Measurements from ENCODE around the gene PRKACG.
"Not testable (repeated sequence)": the region's sequence is repeated elsewhere in the genome, so short reads cannot be mapped to it uniquely, and the experiment has no call there.

The PRKACG gene

DNA sequence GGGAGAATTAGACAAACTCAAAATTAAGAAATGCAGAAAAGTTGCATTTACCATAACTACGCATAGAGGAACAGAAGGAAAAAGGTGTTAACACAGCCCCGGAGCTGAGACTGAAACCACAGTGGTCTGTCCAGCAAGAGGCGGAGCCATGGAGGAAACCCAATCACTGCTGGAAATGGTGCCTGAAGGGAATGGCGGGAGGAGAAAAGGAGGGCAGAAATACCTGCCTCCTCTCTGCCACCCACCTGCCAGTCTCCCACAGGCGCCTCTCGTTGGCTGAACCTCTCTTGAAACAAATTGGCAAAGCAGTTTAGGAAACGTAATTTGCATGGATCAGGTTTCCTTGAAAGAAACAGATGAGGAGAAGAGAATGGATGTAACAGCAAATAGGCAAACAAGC is 9.7 kb upstream of the PRKACG start:
- no peak for FAIRE-seq

DNA sequence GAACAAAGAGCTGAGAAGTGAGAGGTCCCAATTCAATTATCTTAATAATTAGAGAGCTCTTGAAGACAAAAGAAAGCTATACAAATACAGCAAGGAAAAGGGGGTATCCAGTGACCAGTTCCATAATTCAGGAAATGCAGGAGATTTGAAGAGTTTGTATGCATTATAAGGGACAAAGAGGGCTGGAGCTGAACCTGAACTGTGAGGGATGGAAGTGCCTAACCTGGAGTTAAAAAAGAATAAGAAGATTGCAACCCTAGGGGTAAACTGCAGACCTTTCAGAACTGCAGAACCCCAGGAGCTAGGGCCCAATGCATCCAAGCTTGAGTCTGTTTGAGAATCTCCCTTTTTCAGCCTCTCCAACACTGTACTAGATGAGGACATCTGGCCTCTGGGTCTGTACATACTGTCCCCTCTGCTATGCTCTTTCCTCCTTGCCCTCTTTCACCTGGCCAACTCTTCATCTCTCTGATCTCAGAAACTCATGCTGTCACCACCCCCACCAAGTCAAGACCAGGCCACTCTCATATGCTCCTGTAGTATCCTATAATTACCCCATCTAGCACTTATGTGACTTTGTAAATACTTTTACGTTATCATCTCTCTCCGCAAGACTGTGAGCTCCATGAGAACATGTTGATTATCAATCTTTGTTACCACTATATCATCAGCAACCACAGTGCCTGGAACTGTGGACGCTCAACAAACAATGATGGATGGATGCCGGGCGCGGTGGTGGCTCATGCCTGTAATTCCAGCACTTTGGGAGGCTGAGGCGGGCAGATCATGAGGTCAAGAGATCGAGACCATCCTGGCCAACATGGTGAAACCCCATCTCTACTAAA is 6.6 kb upstream of the PRKACG start:
- FAIRE-seq: no peak

DNA sequence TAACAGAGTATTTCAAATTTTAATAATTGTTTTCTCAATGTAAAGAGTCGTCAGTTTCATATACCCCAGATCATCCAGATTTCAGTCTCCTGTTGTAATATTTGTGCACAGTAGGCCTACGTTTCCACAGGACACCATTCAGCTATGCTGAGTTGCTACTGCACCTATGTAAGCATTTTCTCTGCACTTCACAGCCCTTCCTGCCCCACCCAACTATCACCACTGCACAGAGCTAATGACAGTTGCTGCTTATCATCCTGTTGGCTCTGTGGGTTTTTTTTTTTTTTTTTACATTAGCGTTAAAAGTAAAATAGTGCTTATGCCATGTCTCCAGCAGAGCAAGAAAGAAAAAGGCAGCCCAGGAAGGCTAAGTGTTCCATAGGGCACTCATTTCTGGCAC is 5.9 kb upstream of the PRKACG start:
- no peak for FAIRE-seq

DNA sequence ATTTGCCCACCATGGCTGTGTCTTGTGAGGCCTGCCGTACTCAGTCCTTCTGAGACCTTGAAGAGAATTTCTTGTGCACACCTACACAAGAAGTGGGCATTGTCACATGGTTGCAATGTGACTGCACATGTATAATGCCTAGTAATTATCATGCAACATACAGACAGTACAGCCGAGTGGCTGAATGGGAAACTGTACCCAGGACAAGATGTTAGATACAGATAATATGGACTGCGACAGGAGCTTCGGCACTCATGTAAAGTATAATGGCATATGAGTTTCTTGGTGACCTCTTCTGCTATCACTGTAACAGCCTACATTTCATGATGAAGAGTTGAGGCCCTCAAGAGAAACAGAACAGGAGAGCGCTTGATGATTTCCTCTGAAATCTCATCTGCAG is 4.8 kb upstream of the PRKACG start:
- no peak for FAIRE-seq

DNA sequence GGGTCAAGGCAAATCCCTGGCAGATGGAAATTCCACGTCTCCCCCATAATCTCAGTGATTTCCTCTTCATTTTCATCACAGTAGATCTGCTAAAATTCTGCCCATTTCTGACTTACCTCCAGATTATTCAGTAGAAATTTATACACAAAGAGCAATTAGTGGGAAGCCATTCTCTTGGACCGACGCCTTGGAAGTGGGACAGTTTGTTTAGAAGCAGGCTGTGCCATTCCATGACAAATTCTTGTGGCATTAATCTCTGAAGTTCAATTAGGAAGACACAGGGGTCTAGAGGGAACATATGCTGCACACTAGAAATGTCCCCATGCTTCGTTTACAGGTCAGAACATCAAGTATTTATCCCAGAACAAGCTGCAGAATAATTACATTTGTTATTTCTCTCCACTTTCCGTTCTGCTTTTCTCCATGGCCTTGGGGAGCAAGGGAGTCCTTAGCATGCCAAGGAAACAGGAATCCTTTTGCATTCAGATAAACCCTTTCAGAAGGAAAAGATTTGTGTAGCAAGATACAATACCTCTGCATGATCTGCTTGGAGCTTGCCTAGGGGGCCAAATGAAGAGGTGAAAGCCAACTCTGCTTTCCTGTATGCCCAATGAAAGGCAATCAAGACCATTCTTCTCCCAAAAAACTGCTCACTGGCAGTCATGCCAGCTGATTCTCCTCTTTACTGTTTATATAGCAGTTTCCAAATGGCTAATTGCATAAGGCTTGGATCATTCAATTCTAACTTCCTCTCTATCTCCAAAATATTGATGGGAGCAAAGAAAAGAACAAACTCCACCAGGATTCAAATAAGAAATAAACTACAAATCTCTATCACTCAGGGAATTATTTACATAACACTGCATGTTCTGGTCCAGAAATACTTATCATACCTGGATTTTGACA is 2.5 kb upstream of the PRKACG start:
- FAIRE-seq: no peak

DNA sequence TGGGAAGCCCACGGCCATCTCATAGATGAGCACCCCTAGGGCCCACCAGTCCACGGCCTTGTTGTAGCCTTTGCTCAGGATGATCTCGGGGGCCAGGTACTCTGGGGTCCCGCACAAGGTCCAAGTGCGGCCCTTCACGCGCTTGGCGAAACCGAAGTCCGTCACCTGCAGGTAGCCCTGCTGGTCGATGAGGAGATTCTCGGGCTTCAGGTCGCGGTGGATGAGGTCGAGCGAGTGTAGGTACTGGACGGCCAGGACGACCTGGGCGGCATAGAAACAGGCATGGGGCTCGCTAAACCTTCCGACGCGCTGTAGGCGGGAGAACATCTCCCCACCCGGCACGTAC is 558 bp downstream of the PRKACG start:
- no peak for FAIRE-seq

DNA sequence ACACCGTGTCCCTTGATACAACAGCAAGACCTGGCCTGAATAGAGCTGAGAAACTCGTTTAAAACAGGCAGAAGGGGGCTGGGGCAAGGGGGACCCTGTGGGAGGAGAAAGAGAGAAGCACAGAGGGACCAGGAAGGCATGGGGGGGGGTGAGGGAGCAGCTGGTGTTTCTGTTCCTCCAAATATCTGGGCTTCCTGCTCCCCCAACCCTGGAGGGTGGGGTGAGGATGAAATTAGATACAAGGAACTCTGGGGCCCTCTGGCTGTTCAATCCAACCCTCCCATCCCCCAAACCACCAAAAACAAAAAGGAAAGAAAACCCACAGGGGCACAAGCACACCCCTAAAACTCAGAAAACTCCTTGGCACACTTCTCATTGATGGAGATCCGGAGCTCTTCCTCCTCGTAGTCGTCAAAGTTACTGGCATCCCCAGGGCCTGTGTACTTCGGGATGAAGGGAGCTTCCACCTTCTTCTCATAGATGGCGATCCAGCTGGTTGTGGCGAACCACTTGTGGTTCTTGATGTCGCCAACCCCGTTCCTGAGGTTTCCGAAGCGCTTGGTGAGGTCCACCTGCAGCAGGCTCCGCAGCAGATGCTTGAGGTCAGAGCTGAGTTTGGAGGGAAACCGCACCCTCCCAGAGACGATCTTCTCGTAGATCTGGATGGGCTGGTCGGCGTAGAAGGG is 1.1 kb downstream of the PRKACG start:
- no peak for FAIRE-seq

DNA sequence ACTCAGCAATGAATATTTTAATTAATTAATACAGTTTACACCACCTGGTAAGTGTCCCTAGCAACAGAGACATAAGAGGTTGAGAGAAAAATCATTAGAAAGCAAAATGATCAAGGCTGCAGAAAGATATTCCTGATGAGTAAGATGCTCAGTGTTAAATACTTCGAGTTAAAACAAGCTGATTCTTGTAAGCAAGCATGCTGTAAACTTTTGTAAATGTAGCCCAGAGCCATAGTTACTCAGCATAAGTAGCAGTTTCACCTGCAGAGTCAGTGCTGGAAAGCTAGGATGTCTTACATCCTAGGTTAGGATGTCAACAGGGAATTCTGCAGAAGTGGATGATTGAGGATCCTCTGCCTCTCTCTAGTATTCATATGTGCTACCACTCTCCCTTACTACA is 4.2 kb downstream of the PRKACG start:
- no peak for FAIRE-seq

DNA sequence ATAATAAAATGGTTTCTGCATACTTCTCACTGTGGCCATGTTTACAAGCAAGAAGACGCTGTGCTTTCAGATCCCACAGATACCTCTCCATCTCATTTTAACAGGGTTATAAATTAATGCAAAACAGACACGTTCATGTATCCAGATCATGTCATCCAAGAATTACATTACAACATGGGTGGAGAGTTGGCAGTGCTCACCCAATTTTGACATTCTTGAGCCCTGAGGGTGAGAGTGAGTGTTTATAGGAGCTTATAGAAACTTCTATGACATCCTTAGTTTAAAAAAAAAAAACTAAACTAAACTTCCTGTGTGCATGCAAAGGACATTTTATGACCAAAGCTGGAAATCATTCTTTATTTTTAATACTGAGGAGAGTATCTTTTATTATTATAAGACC is 9.1 kb downstream of the PRKACG start:
- FAIRE-seq: no peak

DNA sequence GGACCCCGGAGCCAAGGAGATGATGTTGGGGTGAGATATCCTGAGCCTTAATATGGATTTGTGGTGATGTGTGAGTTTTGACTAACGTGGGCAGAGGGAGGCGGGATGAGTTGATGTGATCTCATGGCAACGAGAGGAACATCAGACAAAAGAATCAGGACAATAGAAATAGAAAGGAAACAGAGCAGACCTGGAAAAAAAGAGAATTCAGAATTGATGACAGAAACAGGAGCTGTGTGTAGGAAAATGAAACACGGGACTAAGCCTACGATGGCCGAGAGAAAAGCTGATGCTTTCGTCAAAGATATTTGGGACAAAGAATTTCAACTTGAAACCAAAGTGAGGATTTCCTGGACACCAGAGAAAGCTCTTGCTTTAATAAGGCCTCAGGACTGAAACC is 10.9 kb downstream of the PRKACG start:
- no peak for FAIRE-seq

DNA sequence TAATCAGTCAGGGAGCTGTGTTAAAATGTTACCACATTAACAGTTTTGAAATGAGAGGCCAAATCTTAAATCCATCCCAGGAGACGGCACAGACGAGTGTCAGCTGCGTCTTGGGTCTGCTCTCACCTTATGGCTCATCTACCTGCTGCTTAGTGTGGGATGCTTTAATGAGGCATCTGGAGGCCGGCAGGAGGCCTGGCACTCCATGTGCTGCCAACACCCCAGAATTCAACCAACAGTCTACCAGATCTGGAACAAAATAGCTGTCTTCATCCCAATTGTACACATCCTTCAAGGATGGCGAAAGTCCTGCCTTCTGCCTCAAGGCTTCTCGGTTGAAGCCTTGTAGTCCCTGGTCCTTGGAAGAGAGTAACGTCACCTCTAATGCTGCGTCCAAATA is 12.0 kb downstream of the PRKACG start:
- no peak for FAIRE-seq

DNA sequence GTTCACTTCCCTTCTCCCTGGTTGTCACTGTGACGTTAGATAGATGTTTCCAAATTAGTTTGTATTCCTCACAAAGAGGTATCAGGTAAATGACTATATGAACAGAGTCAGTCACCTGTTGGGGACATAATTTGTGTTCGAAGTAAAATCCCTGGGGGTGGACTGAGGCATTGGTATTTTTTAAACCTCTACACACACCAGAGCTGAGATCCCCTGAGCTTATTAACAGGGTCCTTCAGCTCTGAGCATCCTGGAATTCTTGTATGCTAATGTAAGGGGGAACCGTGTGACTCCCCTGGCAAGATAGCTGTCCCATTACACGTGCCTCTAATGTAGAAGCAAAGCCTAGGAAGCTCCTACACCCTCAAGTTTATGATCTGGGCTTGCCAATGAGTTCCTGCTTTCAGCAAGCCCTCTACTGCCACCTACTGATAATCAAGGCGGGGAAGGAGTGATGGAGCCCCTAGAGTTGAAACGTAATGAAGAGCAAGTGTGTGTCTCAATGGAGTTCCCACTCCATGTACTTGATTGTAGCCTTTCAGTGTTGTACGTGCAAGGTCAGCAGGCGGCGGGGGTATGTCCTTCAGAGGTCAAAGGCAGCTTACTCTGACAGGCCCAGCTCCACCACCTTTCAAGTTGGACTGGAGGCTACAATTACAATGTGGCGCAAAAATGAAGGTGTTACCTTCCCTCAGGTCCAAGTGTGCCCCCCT is 14.4 kb downstream of the PRKACG start:
- FAIRE-seq: no peak

DNA sequence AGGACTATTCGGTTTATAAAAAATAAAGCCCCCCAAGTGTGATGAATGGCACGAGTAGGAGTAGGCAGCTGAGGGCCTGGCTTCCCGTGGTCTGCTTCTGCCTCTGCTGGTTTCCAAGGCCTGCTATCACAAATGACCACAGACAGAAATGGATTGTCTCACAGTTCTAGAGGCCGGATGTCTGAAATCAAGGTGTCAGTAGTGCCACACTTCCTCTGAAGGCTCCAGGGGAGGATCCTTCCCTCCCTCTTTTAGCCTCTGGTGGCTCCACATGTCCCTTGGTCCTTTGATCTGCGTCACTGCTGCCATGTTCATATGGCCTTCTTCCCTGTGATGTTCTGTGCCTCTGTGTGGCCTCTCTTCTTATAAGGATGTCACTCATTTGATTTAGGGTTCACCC is 15.1 kb downstream of the PRKACG start:
- FAIRE-seq: no peak

DNA sequence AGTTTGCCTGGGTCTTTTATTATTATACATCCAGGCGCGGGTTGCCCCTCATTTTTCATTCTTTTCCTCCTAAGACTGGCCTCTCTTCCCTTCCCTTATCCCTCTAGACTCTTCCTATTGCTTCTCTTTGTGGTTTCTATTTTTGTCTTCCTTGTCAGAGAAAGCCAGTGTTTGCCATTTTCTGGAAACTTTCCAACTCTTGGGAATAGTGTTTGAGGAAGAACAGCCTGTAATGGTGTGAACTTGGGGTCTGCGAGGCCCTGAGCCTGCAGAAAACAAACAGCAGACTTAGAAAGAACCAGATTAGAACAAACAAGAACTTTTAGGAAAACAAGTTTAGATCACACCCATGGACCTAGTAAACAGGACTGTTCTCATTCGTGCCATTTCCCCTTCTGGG is 15.5 kb downstream of the PRKACG start:
- FAIRE-seq: no peak

DNA sequence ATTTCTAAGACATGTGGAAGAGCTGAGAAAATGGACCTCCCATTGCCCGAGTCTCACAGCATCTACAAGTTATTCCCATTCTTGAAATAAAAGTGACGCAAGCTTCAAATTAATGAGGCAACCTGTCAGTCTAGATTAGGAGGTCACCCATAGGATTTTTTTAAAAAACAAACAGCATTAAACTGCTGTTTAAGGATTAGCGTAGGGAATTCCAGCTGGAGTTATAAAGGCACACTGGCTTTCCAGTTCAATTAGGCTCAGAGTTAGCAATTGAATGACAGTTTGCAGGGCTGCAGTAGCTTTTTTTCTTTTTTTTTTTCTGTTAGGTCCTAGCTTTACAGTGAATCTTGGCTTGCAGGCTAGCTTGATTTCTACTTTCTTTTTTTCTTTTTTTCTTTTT is 16.2 kb downstream of the PRKACG start:
- no peak for FAIRE-seq

DNA sequence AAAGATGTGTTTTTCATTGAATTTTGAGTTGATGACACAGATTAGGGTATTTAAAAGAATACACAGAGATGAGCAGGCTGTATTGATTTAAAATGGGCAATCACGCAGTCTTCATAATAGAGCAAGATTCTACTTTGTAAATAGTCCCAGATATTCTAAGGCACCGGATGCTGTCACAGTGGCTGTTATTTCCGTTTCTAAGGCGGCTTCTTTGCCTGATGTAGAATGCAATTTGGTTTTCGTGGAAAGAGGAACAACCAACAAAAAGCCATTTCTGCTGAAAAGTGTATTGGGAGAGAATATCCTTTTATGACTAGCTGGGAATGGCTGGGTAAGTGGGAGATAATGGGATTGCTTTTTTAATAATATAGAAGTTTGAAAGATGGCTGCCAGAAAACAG is 17.5 kb downstream of the PRKACG start:
- no peak for FAIRE-seq

DNA sequence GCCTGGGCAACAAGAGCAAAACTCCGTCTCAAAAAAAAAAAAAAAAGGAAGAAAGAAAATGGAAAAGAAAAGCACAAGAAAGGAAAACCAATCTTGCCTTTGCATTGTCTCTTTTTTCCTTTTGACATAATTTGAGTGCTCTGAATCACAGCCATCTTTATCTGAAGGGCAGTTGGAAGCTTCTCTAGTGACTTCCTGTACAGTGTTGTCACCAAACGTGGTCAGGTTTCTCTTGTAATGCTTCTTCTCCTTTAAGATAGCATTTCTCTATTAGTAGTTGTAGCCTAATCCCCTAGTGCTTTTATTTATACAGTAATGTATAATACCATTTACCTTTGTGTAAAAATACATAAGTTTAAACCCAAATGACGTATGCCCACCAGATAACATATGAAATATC is 18.1 kb downstream of the PRKACG start:
- no peak for FAIRE-seq

DNA sequence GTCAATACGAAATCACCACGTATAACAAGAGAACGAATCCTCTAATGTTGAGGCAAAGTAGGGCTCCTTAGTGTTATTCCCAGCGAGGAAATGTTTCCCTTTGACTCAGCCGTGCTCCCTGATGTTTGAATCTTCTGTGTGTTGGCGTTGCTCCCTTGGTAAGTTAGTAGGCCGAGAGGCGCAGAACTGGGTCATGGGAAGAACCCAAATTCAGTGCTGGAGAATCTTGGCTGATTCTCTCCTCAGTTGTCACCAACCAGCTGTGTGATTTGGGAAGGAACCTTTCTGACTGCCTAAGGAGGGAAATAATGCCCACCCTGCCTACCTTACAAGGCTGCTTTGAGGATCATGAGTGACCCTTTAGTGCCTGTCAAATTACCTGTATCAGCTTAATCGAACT is 22.5 kb downstream of the PRKACG start:
- no peak for FAIRE-seq

DNA sequence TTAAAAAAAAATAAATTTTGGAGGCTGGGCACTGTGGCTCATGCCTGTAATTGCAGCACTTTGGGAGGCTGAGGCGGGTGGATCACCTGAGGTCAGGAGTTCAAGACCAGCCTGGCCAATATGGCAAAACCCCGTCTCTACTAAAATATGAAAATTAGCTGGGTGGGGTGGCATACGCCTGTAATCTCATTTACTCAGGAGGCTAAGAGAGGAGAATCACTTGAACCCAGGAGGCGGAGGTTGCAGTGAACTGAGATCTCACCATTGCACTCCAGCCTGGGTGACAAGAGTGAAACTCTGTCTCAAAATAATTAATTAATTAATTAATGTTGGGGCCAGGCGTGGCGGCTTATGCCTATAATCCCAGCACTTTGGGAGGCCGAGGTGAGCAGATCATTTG is 27.0 kb downstream of the PRKACG start:
- not testable (repeated sequence) for FAIRE-seq

DNA sequence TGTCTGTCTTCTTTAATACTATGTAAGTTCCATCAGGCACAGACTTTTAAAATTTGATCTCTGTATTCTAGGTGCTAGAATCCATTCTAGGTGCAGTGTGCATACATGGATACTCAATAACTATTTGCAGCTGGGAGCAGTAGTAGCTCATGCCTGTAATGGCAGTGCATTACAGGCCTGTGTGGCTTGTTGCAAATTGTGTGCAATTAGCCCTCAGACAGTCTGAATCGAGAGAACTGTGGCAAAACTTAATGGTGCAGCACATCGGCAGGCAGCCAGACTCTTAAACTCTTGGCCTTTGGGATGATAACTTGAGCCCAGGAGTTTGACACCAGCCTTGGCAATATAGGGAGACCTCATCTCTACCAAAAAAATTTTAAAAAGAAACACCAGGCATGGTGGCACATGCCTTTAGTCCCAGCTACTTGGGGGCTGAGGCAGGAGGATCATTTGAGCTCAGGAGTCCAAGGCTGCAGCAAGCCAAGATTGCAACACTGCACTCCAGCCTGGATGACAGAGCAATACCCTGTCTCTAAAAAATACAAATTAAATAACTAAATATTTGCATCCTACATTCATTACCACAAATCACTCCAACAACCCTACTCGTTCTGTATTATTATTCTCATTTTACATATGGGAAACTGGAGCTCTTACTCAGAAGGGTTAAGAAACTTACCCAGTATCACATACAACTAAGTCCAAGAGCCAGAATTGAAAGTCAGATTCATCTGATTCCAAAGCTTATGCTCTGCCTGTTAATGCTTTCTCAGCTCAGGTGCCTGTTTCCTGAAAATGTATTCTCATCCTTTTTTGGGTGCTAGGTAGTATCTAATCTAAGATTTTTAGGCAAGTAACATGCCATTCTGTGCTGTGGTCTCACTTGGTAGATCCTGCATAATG is 30.1 kb downstream of the PRKACG start:
- no peak for FAIRE-seq

DNA sequence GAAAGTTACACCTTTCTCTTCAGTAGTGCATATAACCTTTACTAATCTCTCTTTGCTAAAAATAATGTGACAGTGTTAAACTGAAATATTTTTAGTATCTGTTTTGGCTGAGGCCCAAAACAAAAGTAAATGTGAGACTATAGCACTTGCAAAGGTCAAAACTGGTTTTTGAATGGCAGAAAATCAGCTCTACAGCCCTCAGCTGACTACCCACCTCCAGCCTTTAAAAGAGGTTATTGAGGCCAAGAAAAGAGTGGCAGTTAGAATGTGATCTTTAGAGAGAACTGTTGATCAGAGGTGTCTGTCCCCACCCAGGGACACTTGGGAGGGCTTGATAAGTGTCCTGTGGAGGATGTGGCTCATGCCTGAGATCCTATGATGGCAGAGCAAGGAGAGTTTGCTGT is 30.9 kb downstream of the PRKACG start:
- no peak for FAIRE-seq

DNA sequence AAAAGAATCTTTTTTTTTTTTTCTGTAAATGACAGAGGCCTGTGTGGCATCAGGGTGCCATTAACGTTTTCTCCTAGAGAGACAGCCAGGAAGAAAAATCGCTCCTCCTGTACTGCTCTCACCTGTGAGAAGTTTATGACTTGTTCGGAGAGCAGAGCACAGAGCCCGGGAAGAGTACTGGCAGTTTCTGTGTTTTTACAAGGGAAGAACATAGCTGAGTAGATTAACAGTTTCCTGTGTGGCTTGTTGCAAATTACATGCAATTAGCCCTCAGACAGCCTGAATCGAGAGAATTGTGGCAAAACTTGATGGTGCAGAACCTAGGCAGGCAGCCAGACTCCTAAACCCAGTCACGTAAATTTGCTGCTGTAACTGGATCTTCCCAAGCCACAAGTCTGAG is 32.1 kb downstream of the PRKACG start:
- no peak for FAIRE-seq
